ENCODE data around the gene PVRIG. TPM values are rescaled to one million over a fixed set of nuclear protein-coding genes. Genes with fewer than 3 reads are reported as not detected.

Gene PVRIG
- total and polyA plus RNA-seq, 2 of the 8 experiments (the other 6 are each of a cell fraction or from before 2014, with no cell fraction given), result 0.15 TPM; not detected in 1

GRCh38 chr7:100208911-100209408, 10.8 kb upstream of the PVRIG start (continued):
- TF ChIP-seq EP300 (IDR thresholded peaks at IDR 0.05; ENCODE audit: borderline replicate concordance in 1 of 2, low read depth in 2 of 2, low read length in 2 of 2), result no peak
- TF ChIP-seq YY1 (IDR thresholded peaks at IDR 0.05; ENCODE audit: low read depth, low read length), result no peak
- no peak for TF ChIP-seq TAF7 (optimal IDR thresholded peaks at IDR 0.05; ENCODE audit: borderline replicate concordance, low read depth, low read length)
- no peak for TF ChIP-seq MAFK (IDR thresholded peaks at IDR 0.05; ENCODE audit: low read depth, low read length)
- TF ChIP-seq KDM1A (IDR thresholded peaks at IDR 0.05; ENCODE audit: borderline replicate concordance, low read length), result no peak
- TF ChIP-seq RXRA (IDR thresholded peaks at IDR 0.05; ENCODE audit: insufficient read depth, low read depth, low read length), result no peak
- TF ChIP-seq ATF3 (IDR thresholded peaks at IDR 0.05; ENCODE audit: insufficient read depth, low read depth, low read length), result no peak
- no peak for TF ChIP-seq POLR2A (IDR thresholded peaks at IDR 0.05; ENCODE audit: control extremely low read depth in 1 of 2, low read depth in 2 of 2, low read length in 2 of 2)
